ENCODE results near the gene EP400. TPM values are rescaled to one million over a fixed set of nuclear protein-coding genes. Genes with fewer than 3 reads are reported as not detected.

EP400 gene
- total RNA-seq, 1 experiment from 2014 or later = 60.5 TPM

DNA sequence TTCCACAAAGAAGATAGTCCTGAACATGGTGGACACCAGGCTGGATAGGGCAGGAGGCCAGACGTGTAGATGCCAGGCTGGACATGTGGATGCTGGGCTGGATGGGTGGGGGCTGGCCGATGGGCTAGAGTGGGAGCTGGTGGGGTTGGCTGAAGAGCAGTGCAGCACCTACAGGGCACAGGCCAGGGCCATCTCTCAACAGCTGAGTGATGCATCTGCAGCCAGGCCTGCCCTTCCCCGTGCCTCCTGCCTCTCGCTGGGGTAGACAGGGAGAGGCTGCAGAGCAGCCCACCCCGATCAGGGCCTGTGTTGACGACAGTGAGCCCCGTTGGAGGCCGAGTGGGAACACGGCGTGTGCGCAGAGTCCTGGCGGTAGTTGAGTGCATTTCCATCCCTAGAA is 39.3 kb downstream of the EP400 start:
- Mint-ChIP-seq H3K4me1 (ENCODE audit: low read depth, unreplicated experiment) (no peaks in the 10 kb centered on the region), H3K27me3 (ENCODE audit: insufficient read depth, unreplicated experiment) (no peaks in the 10 kb centered on the region), H3K27ac (ENCODE audit: unreplicated experiment) (no peak overlapping the region), H3K4me3 (ENCODE audit: unreplicated experiment) (no peak overlapping the region), H3K9me3 (ENCODE audit: unreplicated experiment) (no peaks in the 10 kb centered on the region), H3K36me3 (ENCODE audit: insufficient read depth, unreplicated experiment) (peaks cover 82% of the 10 kb centered on the region)
- ChIA-PET POLR2A (no interaction called here), CTCF (no interaction called here)
- TF ChIP-seq, protein P1, sequence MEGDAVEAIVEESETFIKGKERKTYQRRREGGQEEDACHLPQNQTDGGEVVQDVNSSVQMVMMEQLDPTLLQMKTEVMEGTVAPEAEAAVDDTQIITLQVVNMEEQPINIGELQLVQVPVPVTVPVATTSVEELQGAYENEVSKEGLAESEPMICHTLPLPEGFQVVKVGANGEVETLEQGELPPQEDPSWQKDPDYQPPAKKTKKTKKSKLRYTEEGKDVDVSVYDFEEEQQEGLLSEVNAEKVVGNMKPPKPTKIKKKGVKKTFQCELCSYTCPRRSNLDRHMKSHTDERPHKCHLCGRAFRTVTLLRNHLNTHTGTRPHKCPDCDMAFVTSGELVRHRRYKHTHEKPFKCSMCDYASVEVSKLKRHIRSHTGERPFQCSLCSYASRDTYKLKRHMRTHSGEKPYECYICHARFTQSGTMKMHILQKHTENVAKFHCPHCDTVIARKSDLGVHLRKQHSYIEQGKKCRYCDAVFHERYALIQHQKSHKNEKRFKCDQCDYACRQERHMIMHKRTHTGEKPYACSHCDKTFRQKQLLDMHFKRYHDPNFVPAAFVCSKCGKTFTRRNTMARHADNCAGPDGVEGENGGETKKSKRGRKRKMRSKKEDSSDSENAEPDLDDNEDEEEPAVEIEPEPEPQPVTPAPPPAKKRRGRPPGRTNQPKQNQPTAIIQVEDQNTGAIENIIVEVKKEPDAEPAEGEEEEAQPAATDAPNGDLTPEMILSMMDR (IDR thresholded peaks at IDR 0.05; ENCODE audit: insufficient read depth in 1 of 2, low read depth in 1 of 2, low read length in 1 of 2, severe bottlenecking in 1 of 2, unreplicated experiment in 1 of 2) = no peak
- Histone ChIP-seq H3K27me3 (replicated peaks; ENCODE audit: control insufficient read depth, insufficient read depth, low read length) (no peaks in the 10 kb centered on the region), H3K4me1 (no peaks in the 10 kb centered on the region), H3K9me3 (no peaks in the 10 kb centered on the region), H3K4me3 (ENCODE audit: low read depth, low read length) (no peak overlapping the region), H3K36me3 (ENCODE audit: control insufficient read depth, insufficient read depth, low read length) (no peaks in the 10 kb centered on the region)
- BruUV-seq (replicated peaks) = no TSS peak
- DNase-seq = no peak
- intact Hi-C loops (cut with micrococcal nuclease; ENCODE audit: unreplicated experiment) = no loop called here

DNA sequence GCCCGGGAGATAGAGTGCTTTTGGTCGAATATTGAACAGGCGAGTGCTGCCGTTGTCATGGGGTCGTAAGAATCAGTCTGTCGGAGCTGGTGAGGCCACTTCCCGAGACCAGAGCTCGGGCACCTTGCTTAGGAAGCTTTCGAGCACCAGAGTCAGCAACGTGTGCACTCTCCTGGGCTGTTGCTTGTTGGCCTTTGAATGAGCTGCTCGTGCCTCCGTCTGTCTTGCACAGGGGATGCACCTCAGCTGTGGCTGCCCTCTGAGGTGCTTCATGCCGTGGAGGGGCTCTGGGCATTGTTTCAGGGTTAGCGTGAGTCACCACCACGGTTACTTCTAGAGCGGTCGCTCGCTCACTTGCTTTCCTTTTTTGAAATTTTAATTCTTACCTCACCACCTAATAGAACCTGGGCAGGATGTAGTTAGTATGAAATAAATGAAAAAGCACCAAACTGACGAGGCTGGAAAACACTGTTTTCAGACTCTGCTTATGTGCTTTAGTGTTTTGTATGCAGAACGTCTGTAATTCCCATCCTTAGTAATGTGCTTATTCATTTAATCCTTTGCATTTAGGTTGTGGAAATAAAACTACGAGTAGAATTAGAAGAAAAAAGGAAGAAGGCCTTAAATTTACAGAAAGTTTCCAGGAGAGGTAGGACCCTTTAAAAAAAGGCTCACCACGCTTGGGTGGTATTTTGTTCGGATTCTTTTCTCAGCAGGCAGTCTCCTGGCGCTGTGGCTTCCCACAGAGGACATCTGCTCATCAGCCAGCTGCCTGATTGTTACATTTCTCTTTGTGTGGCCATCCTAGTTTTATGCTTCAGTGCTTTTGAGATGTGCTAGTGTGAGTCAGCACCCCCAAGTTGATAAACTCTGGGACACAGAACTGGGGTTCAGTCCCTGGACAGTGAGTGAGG is 40.6 kb downstream of the EP400 start:
- H3K27ac Mint-ChIP-seq (ENCODE audit: unreplicated experiment) = no peak overlapping the region
- ChIA-PET POLR2A (no interaction called here), CTCF (no interaction called here)
- Histone ChIP-seq H3K4me3 (ENCODE audit: low read depth, low read length) (no peak overlapping the region), H3K9me3 (no peaks in the 10 kb centered on the region), H3K36me3 (ENCODE audit: control insufficient read depth, insufficient read depth, low read length) (peaks cover 2% of the 10 kb centered on the region; the same call in 1 of the 2 replicates), H3K27me3 (replicated peaks; ENCODE audit: control insufficient read depth, insufficient read depth, low read length) (no peaks in the 10 kb centered on the region), H3K4me1 (no peaks in the 10 kb centered on the region)
- intact Hi-C loops (cut with micrococcal nuclease; ENCODE audit: unreplicated experiment) = no loop called here
- peaks cover 79% of the 10 kb centered on the region for H3K36me3 Mint-ChIP-seq (ENCODE audit: insufficient read depth, unreplicated experiment)
- no TSS peak for BruUV-seq (replicated peaks)
- no peak overlapping the region for H3K4me3 Mint-ChIP-seq (ENCODE audit: unreplicated experiment)
- DNase-seq = no peak
- no peaks in the 10 kb centered on the region for H3K9me3 Mint-ChIP-seq (ENCODE audit: unreplicated experiment)
- TF ChIP-seq, protein P1 (IDR thresholded peaks at IDR 0.05; ENCODE audit: insufficient read depth in 1 of 2, low read depth in 1 of 2, low read length in 1 of 2, severe bottlenecking in 1 of 2, unreplicated experiment in 1 of 2) = no peak
- no peaks in the 10 kb centered on the region for H3K27me3 Mint-ChIP-seq (ENCODE audit: insufficient read depth, unreplicated experiment)
- H3K4me1 Mint-ChIP-seq (ENCODE audit: low read depth, unreplicated experiment) = no peaks in the 10 kb centered on the region

DNA sequence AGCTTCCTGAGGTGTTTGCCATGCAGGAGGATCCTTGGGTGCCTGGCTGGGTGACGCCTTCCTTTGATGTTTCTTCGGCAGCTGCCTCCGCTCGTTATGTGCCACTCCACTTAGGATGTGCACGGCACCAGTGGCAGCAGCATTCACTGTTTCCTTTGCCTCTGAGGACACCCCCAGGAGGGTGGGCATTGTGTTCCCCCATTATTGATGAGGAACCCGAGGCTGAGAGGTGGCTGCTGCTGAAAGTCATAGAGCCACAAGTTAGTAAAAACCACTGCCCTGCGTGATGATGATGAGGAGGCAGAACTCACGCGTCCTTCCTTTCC is 41.2 kb downstream of the EP400 start:
- no peak for DNase-seq
- BruUV-seq (replicated peaks) = no TSS peak
- peaks cover 2% of the 10 kb centered on the region; the same call in 1 of the 2 replicates for H3K36me3 ChIP-seq (ENCODE audit: control insufficient read depth, insufficient read depth, low read length)
- H3K27me3 Mint-ChIP-seq (ENCODE audit: insufficient read depth, unreplicated experiment) = no peaks in the 10 kb centered on the region
- H3K9me3 ChIP-seq = no peaks in the 10 kb centered on the region
- ChIA-PET POLR2A (no interaction called here), CTCF (no interaction called here)
- no peak overlapping the region for H3K27ac Mint-ChIP-seq (ENCODE audit: unreplicated experiment)
- peaks cover 76% of the 10 kb centered on the region for H3K36me3 Mint-ChIP-seq (ENCODE audit: insufficient read depth, unreplicated experiment)
- no peaks in the 10 kb centered on the region for H3K4me1 Mint-ChIP-seq (ENCODE audit: low read depth, unreplicated experiment)
- TF ChIP-seq, protein P1 (IDR thresholded peaks at IDR 0.05; ENCODE audit: insufficient read depth in 1 of 2, low read depth in 1 of 2, low read length in 1 of 2, severe bottlenecking in 1 of 2, unreplicated experiment in 1 of 2) = no peak
- no peak overlapping the region for H3K4me3 Mint-ChIP-seq (ENCODE audit: unreplicated experiment)
- no peaks in the 10 kb centered on the region for H3K27me3 ChIP-seq (replicated peaks; ENCODE audit: control insufficient read depth, insufficient read depth, low read length)
- no peaks in the 10 kb centered on the region for H3K9me3 Mint-ChIP-seq (ENCODE audit: unreplicated experiment)
- H3K4me1 ChIP-seq = no peaks in the 10 kb centered on the region
- no peak overlapping the region for H3K4me3 ChIP-seq (ENCODE audit: low read depth, low read length)
- intact Hi-C loops (cut with micrococcal nuclease; ENCODE audit: unreplicated experiment) = no loop called here

Data from Caco-2 (cell line).